ENCODE results near the gene ADARB2. TPM values are rescaled to one million over a fixed set of nuclear protein-coding genes. Genes with fewer than 3 reads are reported as not detected.

ADARB2 gene
- total and polyA plus RNA-seq, 2 donors (not counting 1 experiment from before 2014, with no cell fraction given), result not detected

DNA sequence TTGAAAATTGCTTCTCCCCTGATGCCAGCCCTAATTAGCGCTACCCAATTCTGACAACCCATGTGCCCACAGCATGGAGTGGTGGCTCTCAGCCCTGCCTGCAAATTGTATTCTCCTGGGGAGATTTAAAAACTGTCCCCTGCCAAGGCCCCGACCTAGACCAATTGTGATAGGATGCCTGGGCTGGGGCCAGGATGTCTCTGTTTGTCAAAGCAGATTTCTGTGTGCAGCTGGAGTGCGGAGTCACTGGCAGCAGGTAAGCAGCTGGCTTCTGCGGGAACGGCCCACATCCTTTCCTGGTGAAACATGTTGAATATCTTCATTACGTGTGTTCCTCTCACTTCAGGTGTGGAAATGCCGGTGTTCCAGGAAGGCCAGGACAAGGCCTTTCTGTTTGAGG is 442.6 kb downstream of the ADARB2 start:
- no peak overlapping the region for H2AFZ ChIP-seq (ENCODE audit: low read length)

DNA sequence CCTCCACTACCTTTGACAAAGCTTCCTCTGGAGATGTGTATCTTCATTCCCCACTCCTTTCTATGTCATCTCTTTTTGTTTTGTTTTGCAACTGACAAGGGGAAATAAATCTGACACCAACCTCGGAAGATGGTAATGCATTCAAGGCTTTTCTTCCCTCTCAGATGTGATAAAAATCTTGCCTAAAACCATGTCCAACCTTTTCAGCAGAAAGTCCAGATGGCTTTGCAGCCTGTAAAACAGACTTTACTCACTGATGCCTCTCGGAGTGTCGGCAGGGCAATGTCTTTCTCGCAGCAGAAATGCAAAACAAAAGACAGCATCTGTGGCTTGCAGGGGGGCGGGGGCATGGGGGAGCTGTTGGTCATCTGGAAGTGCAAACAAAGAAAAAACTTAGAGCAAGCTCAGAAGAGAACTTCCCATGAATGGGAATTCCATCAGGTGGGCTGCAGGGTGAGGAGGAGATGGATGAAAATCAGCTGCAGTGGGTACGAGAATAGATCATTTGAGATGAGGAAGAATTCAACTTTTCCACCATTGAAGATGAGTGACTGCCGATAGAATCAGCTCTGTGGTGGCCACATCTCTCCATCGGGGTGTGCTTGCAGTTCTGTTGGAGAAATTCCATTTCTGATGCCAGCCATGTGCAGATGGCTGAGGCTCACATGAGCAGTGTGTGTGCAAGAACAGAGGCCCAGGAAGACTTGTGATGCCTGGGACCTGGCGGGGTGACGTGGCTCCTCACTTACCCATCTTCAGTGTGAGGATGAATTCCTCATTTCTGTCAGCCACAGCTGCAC is 443.5 kb downstream of the ADARB2 start:
- DNase-seq (ENCODE audit: low read depth in 2 of 2), result no peak
- no peaks in the 10 kb centered on the region for H4K20me1 ChIP-seq (ENCODE audit: control insufficient read depth, extremely low read depth, insufficient read depth, low read length)
- H3K4me2 ChIP-seq (ENCODE audit: extremely low read depth, insufficient read depth, low read length), result no peak overlapping the region
- no peak overlapping the region for H2AFZ ChIP-seq (ENCODE audit: low read length)
- H3K4me3 ChIP-seq (replicated peaks in 1 of 4; ENCODE audit: control extremely low read depth in 1 of 4, insufficient read depth in 1 of 4, low read depth in 3 of 4, low read length in 4 of 4), result no peak overlapping the region
- no peaks in the 10 kb centered on the region for H3K79me2 ChIP-seq (ENCODE audit: control insufficient read depth, insufficient read depth, low read length)
- no peak overlapping the region for H3K27ac ChIP-seq (ENCODE audit: insufficient read depth, low read length)
- H3K9me3 ChIP-seq (ENCODE audit: control insufficient read depth, insufficient read depth, low read depth, low read length), result no peaks in the 10 kb centered on the region
- H3K9ac ChIP-seq (ENCODE audit: insufficient read depth, low read length), result no peak overlapping the region
- no peaks in the 10 kb centered on the region for H3K27me3 ChIP-seq (ENCODE audit: control insufficient read depth, insufficient read depth, low read length)
- TF ChIP-seq, protein P1, sequence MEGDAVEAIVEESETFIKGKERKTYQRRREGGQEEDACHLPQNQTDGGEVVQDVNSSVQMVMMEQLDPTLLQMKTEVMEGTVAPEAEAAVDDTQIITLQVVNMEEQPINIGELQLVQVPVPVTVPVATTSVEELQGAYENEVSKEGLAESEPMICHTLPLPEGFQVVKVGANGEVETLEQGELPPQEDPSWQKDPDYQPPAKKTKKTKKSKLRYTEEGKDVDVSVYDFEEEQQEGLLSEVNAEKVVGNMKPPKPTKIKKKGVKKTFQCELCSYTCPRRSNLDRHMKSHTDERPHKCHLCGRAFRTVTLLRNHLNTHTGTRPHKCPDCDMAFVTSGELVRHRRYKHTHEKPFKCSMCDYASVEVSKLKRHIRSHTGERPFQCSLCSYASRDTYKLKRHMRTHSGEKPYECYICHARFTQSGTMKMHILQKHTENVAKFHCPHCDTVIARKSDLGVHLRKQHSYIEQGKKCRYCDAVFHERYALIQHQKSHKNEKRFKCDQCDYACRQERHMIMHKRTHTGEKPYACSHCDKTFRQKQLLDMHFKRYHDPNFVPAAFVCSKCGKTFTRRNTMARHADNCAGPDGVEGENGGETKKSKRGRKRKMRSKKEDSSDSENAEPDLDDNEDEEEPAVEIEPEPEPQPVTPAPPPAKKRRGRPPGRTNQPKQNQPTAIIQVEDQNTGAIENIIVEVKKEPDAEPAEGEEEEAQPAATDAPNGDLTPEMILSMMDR (conservative IDR thresholded peaks at IDR 0.05 in 1 of 2, IDR thresholded peaks at IDR 0.05 in 1 of 2; ENCODE audit: low read depth in 1 of 2, low read length in 2 of 2), result no peak
- no peak for TF ChIP-seq EZH2 (IDR thresholded peaks at IDR 0.05; ENCODE audit: low read length, missing control alignments)
- H3K36me3 ChIP-seq (ENCODE audit: control insufficient read depth, insufficient read depth, low read length), result no peaks in the 10 kb centered on the region
- no peaks in the 10 kb centered on the region for H3K4me1 ChIP-seq (ENCODE audit: control insufficient read depth, extremely low read depth, insufficient read depth, low read length)

More for the DNA sequence above, 442.6 kb downstream of the ADARB2 start:
- no peak overlapping the region for H3K9ac ChIP-seq (ENCODE audit: insufficient read depth, low read length)
- no peaks in the 10 kb centered on the region for H3K79me2 ChIP-seq (ENCODE audit: control insufficient read depth, insufficient read depth, low read length)
- TF ChIP-seq EZH2 (IDR thresholded peaks at IDR 0.05; ENCODE audit: low read length, missing control alignments), result no peak
- TF ChIP-seq, protein P1 (conservative IDR thresholded peaks at IDR 0.05 in 1 of 2, IDR thresholded peaks at IDR 0.05 in 1 of 2; ENCODE audit: low read depth in 1 of 2, low read length in 2 of 2), result no peak
- H3K4me3 ChIP-seq (replicated peaks in 1 of 4; ENCODE audit: control extremely low read depth in 1 of 4, insufficient read depth in 1 of 4, low read depth in 3 of 4, low read length in 4 of 4), result no peak overlapping the region
- H3K4me1 ChIP-seq (ENCODE audit: control insufficient read depth, extremely low read depth, insufficient read depth, low read length), result no peaks in the 10 kb centered on the region
- H3K36me3 ChIP-seq (ENCODE audit: control insufficient read depth, insufficient read depth, low read length), result no peaks in the 10 kb centered on the region
- no peak for DNase-seq (ENCODE audit: low read depth in 2 of 2)
- no peaks in the 10 kb centered on the region for H3K9me3 ChIP-seq (ENCODE audit: control insufficient read depth, insufficient read depth, low read depth, low read length)
- H3K4me2 ChIP-seq (ENCODE audit: extremely low read depth, insufficient read depth, low read length), result no peak overlapping the region
- no peak overlapping the region for H3K27ac ChIP-seq (ENCODE audit: insufficient read depth, low read length)
- H3K27me3 ChIP-seq (ENCODE audit: control insufficient read depth, insufficient read depth, low read length), result no peaks in the 10 kb centered on the region
- H4K20me1 ChIP-seq (ENCODE audit: control insufficient read depth, extremely low read depth, insufficient read depth, low read length), result no peaks in the 10 kb centered on the region

DNA sequence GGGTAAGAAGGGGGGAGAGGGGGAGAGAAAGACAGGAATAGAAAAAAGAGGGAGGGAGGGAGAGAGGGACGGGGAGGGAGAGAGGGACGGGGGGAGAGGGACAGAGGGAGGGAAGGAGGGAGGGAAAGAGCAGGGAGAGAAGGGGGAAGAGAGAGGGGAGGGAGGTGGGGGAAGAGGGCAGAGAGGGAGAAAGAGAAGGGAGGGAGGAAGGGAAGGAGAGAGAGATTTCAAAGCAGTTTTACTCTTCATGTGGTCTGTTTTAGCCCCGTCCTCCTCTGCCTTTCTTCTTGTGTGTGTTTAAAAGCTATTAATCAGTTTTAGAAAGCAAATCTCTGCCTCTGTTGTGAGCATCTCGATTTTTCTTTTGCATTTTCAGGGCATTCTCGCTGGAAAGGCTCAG is 444.2 kb downstream of the ADARB2 start:
- Histone ChIP-seq H3K79me2 (ENCODE audit: control insufficient read depth, insufficient read depth, low read length) (no peaks in the 10 kb centered on the region), H2AFZ (ENCODE audit: low read length) (no peak overlapping the region), H3K27ac (ENCODE audit: insufficient read depth, low read length) (no peak overlapping the region), H3K27me3 (ENCODE audit: control insufficient read depth, insufficient read depth, low read length) (no peaks in the 10 kb centered on the region), H4K20me1 (ENCODE audit: control insufficient read depth, extremely low read depth, insufficient read depth, low read length) (no peaks in the 10 kb centered on the region), H3K9me3 (ENCODE audit: control insufficient read depth, insufficient read depth, low read depth, low read length) (no peaks in the 10 kb centered on the region), H3K4me1 (ENCODE audit: control insufficient read depth, extremely low read depth, insufficient read depth, low read length) (no peaks in the 10 kb centered on the region), H3K4me3 (replicated peaks in 1 of 4; ENCODE audit: control extremely low read depth in 1 of 4, insufficient read depth in 1 of 4, low read depth in 3 of 4, low read length in 4 of 4) (no peak overlapping the region), H3K36me3 (ENCODE audit: control insufficient read depth, insufficient read depth, low read length) (no peaks in the 10 kb centered on the region), H3K4me2 (ENCODE audit: extremely low read depth, insufficient read depth, low read length) (no peak overlapping the region), H3K9ac (ENCODE audit: insufficient read depth, low read length) (no peak overlapping the region)
- no peak for TF ChIP-seq EZH2 (IDR thresholded peaks at IDR 0.05; ENCODE audit: low read length, missing control alignments)
- TF ChIP-seq, protein P1 (conservative IDR thresholded peaks at IDR 0.05 in 1 of 2, IDR thresholded peaks at IDR 0.05 in 1 of 2; ENCODE audit: low read depth in 1 of 2, low read length in 2 of 2), result no peak
- DNase-seq (ENCODE audit: low read depth in 2 of 2), result no peak
